HEK293T (cell line): ENCODE measurements around the gene CGRRF1.

Experiments used
- BHLHE40 ChIP-seq: fragments of 450-650 bp; IDR thresholded peaks from 2 replicates; pipeline ENCODE4 v1.6.1; 2016; ENCODE audit warnings: mild to moderate bottlenecking, moderate library complexity, borderline replicate concordance
- ELF4 ChIP-seq: fragments of 450-650 bp; IDR thresholded peaks from 2 replicates; pipeline ENCODE4 v1.6.1; 2017; ENCODE audit warnings: antibody characterized with exemption
- FOXA1 ChIP-seq: fragments of 450-650 bp; IDR thresholded peaks from 2 replicates; pipeline ENCODE4 v1.6.1; 2016; ENCODE audit warnings: mild to moderate bottlenecking
- FOXM1 ChIP-seq: fragments of 450-650 bp; IDR thresholded peaks from 2 replicates; pipeline ENCODE4 v1.6.1; 2017; ENCODE audit warnings: mild to moderate bottlenecking, borderline replicate concordance
- LEF1 ChIP-seq: fragments of 450-650 bp; IDR thresholded peaks from 2 replicates; pipeline ENCODE4 v1.6.1; 2017; ENCODE audit warnings: mild to moderate bottlenecking, borderline replicate concordance
- NFRKB ChIP-seq: fragments of 450-650 bp; IDR thresholded peaks from 2 replicates; pipeline ENCODE4 v1.6.1; 2016; ENCODE audit warnings: mild to moderate bottlenecking, moderate library complexity
- SP1 ChIP-seq: fragments of 450-650 bp; IDR thresholded peaks from 2 replicates; pipeline ENCODE4 v1.6.1; 2017
- SUZ12 ChIP-seq: fragments of 450-650 bp; IDR thresholded peaks from 2 replicates; pipeline ENCODE4 v1.6.1; 2016; ENCODE audit warnings: mild to moderate bottlenecking
- TARDBP ChIP-seq: fragments of 450-650 bp; IDR thresholded peaks from 2 replicates; pipeline ENCODE4 v1.6.1; 2016
- ZNF384 ChIP-seq: fragments of 450-650 bp; IDR thresholded peaks from 2 replicates; pipeline ENCODE4 v1.6.1; 2016
- TF ChIP-seq, protein P1 (sequence below): fragments of 450-650 bp; IDR thresholded peaks from 2 replicates; pipeline ENCODE4 v1.6.1; 2016

DNA sequence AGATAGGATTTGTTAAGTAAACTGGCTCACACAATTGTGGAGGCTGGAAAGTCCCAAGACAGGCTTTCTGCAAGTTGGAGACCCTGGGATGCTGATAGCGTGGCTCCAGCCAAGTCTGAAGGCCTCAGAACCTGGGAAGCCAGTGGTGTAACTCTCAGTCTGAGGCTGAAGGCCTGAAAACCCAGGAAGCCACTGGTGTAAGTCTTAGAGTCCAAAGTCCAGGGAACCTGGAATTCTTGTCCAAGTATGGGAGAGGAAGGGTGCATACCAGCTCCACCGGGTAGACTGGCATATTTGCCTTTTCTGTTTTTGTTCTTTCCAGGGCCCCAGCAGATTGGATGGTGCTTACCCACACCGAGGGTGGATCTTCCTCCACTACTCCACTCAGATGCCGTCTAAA is 39.0 kb upstream of the CGRRF1 start:
- TF ChIP-seq LEF1 (no peak), NFRKB (no peak), BHLHE40 (no peak), FOXM1 (no peak), ELF4 (no peak), SUZ12 (no peak), SP1 (no peak), ZNF384 (no peak), FOXA1 (no peak), TARDBP (no peak)
- TF ChIP-seq, protein P1, sequence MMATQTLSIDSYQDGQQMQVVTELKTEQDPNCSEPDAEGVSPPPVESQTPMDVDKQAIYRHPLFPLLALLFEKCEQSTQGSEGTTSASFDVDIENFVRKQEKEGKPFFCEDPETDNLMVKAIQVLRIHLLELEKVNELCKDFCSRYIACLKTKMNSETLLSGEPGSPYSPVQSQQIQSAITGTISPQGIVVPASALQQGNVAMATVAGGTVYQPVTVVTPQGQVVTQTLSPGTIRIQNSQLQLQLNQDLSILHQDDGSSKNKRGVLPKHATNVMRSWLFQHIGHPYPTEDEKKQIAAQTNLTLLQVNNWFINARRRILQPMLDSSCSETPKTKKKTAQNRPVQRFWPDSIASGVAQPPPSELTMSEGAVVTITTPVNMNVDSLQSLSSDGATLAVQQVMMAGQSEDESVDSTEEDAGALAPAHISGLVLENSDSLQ = no peak
